Stimulated activated CD8-positive, alpha-beta memory T cell treated with anti-CD3 and anti-CD28 coated beads, Interleukin-7, amount 100 ng/mL, for 4 hours (primary cell): ENCODE data around the gene IFNG-AS1.

ENCODE experiments used
- DNase-seq, 2 donors: peaks; one replicate each; pipeline ENCODE4 v3.0.0-alpha.2; 2020; ENCODE audit warnings: low read depth in 2 of 2

IFNG-AS1 gene

GRCh38 chr12:68037616-68038255 lies 48.5 kb downstream of the IFNG-AS1 start:
- no peak for DNase-seq

GRCh38 chr12:68038650-68039049 lies 49.4 kb downstream of the IFNG-AS1 start:
- no peak for DNase-seq

- DNase-seq: peak; percentile 45 to 63
Observed at GRCh38 chr12:68040450-68041075, 51.3 kb downstream of the IFNG-AS1 start.

GRCh38 chr12:68042212-68042699 lies 53.0 kb downstream of the IFNG-AS1 start:
- peak; percentile 30 to 31 for DNase-seq

GRCh38 chr12:68043435-68043834 lies 54.2 kb downstream of the IFNG-AS1 start:
- DNase-seq: no peak

GRCh38 chr12:68048648-68049297 lies 59.5 kb downstream of the IFNG-AS1 start:
- no peak for DNase-seq

- DNase-seq: no peak
Observed at GRCh38 chr12:68056300-68056699, 67.1 kb downstream of the IFNG-AS1 start.

GRCh38 chr12:68063900-68064590 lies 74.8 kb downstream of the IFNG-AS1 start:
- DNase-seq: no peak

- no peak for DNase-seq
Observed at GRCh38 chr12:68065163-68065562, 75.9 kb downstream of the IFNG-AS1 start.

GRCh38 chr12:68065687-68066086 lies 76.4 kb downstream of the IFNG-AS1 start:
- DNase-seq: no peak

- DNase-seq: no peak
Observed at GRCh38 chr12:68067762-68068376, 78.6 kb downstream of the IFNG-AS1 start.

GRCh38 chr12:68069275-68069674 lies 80.0 kb downstream of the IFNG-AS1 start:
- no peak for DNase-seq
